ENCODE results near the gene EFCAB5.
"Not testable (repeated sequence)": the region's sequence is repeated elsewhere in the genome, so short reads cannot be mapped to it uniquely, and the experiment has no call there.

Gene EFCAB5

DNA sequence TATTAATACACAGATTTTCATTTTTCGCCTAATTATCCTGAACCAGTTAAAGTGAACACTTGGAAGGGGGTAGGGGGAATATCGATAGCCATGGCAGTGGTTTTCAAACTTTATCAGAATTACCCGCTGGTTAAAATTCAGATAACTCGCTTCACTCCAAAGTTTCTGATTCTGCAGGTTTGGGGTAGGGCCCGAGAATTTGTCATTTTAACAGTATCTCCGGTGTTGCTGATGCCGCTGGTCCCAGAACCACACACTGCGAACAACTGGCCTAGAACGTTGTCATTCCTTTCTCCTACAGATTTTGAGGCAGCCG is 174.9 kb downstream of the EFCAB5 start:
- H3K9me3 ChIP-seq (ENCODE audit: severe bottlenecking): no peaks in the 10 kb centered on the region
- no peaks in the 10 kb centered on the region for H3K27me3 ChIP-seq (ENCODE audit: insufficient read depth, low read depth, severe bottlenecking)
- H3K27ac ChIP-seq: peak overlapping the region; percentile 91
- TF ChIP-seq, protein P1, sequence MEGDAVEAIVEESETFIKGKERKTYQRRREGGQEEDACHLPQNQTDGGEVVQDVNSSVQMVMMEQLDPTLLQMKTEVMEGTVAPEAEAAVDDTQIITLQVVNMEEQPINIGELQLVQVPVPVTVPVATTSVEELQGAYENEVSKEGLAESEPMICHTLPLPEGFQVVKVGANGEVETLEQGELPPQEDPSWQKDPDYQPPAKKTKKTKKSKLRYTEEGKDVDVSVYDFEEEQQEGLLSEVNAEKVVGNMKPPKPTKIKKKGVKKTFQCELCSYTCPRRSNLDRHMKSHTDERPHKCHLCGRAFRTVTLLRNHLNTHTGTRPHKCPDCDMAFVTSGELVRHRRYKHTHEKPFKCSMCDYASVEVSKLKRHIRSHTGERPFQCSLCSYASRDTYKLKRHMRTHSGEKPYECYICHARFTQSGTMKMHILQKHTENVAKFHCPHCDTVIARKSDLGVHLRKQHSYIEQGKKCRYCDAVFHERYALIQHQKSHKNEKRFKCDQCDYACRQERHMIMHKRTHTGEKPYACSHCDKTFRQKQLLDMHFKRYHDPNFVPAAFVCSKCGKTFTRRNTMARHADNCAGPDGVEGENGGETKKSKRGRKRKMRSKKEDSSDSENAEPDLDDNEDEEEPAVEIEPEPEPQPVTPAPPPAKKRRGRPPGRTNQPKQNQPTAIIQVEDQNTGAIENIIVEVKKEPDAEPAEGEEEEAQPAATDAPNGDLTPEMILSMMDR (IDR thresholded peaks at IDR 0.05; ENCODE audit: low read depth, low read length): no peak
- H3K4me3 ChIP-seq (ENCODE audit: low read depth, low read length): peak overlapping the region; percentile 100
- H3K36me3 ChIP-seq: peaks cover 23% of the 10 kb centered on the region
- DNase-seq: no peak

DNA sequence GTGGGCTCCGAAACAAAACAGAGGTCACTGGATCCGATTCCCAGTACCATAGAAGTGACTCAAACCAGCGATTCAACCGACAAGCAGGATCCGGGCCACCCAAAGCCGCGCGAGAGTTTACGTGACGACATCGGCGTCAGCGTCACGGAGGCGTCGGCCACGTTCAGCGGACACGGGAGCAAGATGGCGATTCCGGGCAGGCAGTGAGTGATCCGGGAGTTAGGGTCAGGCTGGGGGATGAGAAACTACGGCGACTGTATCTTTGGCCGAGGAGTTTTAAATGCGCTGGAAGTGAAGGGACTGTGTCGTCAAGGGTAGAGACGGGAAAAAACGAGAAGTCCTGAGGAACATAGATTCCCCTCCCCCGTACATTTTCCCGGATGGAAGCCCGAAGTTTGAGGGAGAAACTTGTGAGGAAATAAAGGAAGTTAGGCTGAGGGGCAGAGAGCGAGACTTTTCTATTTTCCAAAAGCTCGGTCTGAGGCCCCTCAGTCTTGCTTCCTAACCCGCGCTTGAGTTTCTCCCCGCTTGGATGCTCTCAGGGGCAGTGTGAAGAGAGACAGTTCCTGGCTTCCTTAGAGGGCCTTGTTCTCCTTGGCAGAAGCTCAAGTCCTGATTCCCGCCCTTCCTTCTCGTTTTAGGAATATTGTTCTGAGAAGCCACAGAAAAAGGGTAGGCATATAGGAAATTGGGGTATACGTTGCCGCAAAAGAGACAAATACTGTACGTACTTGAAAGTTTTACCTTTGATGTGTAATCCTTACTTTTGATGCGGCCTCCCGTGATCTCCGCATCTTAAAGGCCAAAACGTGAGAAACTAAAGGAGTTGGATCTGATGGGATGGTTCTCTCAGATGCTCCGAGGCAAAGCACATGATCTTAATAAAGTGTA is 175.5 kb downstream of the EFCAB5 start, which contains the start of gene NSRP1:
TSS of gene NSRP1 (plus strand) at position 156 of the 891 bp plus-strand sequence. CDS start at position 184, 28 bp downstream.
- TF ChIP-seq, protein P1 (IDR thresholded peaks at IDR 0.05; ENCODE audit: low read depth, low read length): no peak
- Histone ChIP-seq H3K36me3 (peaks cover 28% of the 10 kb centered on the region), H3K27ac (peak within 1 kb of the TSS; percentile 91), H3K27me3 (ENCODE audit: insufficient read depth, low read depth, severe bottlenecking) (no peaks in the 10 kb centered on the region), H3K4me3 (ENCODE audit: low read depth, low read length) (peak within 1 kb of the TSS; percentile 100), H3K9me3 (ENCODE audit: severe bottlenecking) (no peaks in the 10 kb centered on the region)
- peak; percentile 94 for DNase-seq

GRCh38 chr17:30117675-30118081 is 176.2 kb downstream of the EFCAB5 start:
- Histone ChIP-seq H3K9me3 (ENCODE audit: severe bottlenecking) (no peaks in the 10 kb centered on the region), H3K27ac (peak overlapping the region; percentile 91), H3K27me3 (ENCODE audit: insufficient read depth, low read depth, severe bottlenecking) (no peaks in the 10 kb centered on the region), H3K36me3 (peaks cover 29% of the 10 kb centered on the region), H3K4me3 (ENCODE audit: low read depth, low read length) (peak overlapping the region; percentile 100)
- DNase-seq: no peak
- TF ChIP-seq, protein P1 (IDR thresholded peaks at IDR 0.05; ENCODE audit: low read depth, low read length): no peak

GRCh38 chr17:30118635-30119034 is 177.2 kb downstream of the EFCAB5 start:
- H3K36me3 ChIP-seq: peaks cover 29% of the 10 kb centered on the region
- not testable (repeated sequence) for H3K27me3 ChIP-seq (ENCODE audit: insufficient read depth, low read depth, severe bottlenecking); H3K9me3 ChIP-seq (ENCODE audit: severe bottlenecking); H3K4me3 ChIP-seq (ENCODE audit: low read depth, low read length); H3K27ac ChIP-seq; DNase-seq

DNA sequence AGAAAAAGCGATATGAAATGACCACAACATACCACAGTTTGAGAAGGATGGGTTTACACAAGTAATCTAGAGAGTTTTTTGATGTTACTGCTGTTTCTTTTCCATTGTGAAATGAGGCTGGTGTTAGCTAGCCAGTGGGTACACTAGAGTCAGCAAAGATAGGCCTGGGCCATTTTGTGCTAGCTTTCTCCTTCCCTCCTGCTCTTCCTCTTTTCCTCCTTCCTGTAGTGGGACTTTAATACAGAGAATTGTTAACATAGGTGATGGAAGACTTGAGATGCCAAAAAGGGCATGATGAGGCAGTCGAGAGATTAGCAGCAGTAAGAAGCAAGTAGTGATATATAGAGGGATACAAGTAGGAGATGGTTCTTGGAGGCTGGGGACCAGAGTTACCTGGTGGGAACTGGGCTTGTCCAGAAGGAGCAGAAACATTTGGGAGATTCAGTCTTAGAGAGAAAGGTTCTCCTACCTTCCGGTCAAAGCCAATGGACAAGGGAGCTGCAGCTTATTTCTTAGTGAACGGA is 182.9 kb downstream of the EFCAB5 start:
- H3K27ac ChIP-seq: no peak overlapping the region
- TF ChIP-seq, protein P1 (IDR thresholded peaks at IDR 0.05; ENCODE audit: low read depth, low read length): no peak
- H3K36me3 ChIP-seq: peaks cover 47% of the 10 kb centered on the region
- no peak overlapping the region for H3K4me3 ChIP-seq (ENCODE audit: low read depth, low read length)
- no peaks in the 10 kb centered on the region for H3K27me3 ChIP-seq (ENCODE audit: insufficient read depth, low read depth, severe bottlenecking)
- no peak for DNase-seq
- H3K9me3 ChIP-seq (ENCODE audit: severe bottlenecking): no peaks in the 10 kb centered on the region

GRCh38 chr17:30130121-30130520 is 188.7 kb downstream of the EFCAB5 start:
- H3K27me3 ChIP-seq (ENCODE audit: insufficient read depth, low read depth, severe bottlenecking): no peaks in the 10 kb centered on the region
- TF ChIP-seq, protein P1 (IDR thresholded peaks at IDR 0.05; ENCODE audit: low read depth, low read length): no peak
- H3K4me3 ChIP-seq (ENCODE audit: low read depth, low read length): no peak overlapping the region
- H3K36me3 ChIP-seq: peaks cover 43% of the 10 kb centered on the region
- DNase-seq: no peak
- no peak overlapping the region for H3K27ac ChIP-seq
- H3K9me3 ChIP-seq (ENCODE audit: severe bottlenecking): no peaks in the 10 kb centered on the region

All from WERI-Rb-1 (cell line).